Measurements from ENCODE around the gene HYAL2. TPM values are rescaled to one million over a fixed set of nuclear protein-coding genes. Genes with fewer than 3 reads are reported as not detected.

The HYAL2 gene
- total and polyA plus RNA-seq, 10 of the 15 experiments (the other 5 are each of a cell fraction or from before 2014, with no cell fraction given), result 0.06 to 21.8 (median 12.7) TPM

DNA sequence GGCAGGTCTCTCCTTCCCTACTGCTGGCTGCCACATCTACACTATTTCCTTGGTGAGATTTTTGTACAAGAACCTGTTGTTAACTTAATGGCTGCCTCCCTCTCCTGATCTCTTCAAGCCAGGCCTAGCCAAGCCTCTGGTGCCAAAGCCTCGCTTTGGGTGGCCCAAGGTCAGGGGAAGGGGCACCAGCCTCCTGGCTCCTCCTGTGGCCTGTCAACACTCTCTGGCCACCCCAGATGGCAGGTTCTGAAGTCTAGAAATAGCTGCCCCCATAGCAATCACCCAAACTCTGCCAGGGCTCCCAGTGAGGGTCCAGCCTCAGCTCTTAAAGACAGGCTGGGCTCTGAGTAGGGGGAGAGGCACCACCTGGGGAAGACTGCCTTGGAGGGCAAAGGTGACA lies 35.3 kb downstream of the HYAL2 start:
- ChIA-PET POLR2A (no interaction called here), CTCF (no interaction called here), SMC1A (ENCODE audit: uncharacterized antibody, unreplicated experiment) (no interaction called here), RAD21 (ENCODE audit: unreplicated experiment) (no interaction called here)
- Histone ChIP-seq H3K79me2 (ENCODE audit: control insufficient read depth, insufficient read depth, low read length) (peaks cover 21% of the 10 kb centered on the region), H3K27me3 (replicated peaks in 1 of 2; ENCODE audit: control insufficient read depth in 2 of 2, insufficient read depth in 2 of 2, low read length in 1 of 2) (no peaks in the 10 kb centered on the region), H3K36me3 (ENCODE audit: control insufficient read depth in 2 of 2, insufficient read depth in 2 of 2, low read length in 1 of 2) (peaks cover 0 to 28% of the 10 kb centered on the region in 2 experiments; a peak in 3 of 4 replicates), H2AFZ (ENCODE audit: control insufficient read depth, low read depth, low read length) (no peak overlapping the region), H3K4me2 (ENCODE audit: control insufficient read depth, insufficient read depth) (no peak overlapping the region), H3K27ac (ENCODE audit: control insufficient read depth, insufficient read depth) (no peak overlapping the region), H3K9me3 (replicated peaks; ENCODE audit: control insufficient read depth, insufficient read depth, low read length) (no peaks in the 10 kb centered on the region), H4K20me1 (ENCODE audit: control insufficient read depth, insufficient read depth) (no peaks in the 10 kb centered on the region), H3K4me1 (ENCODE audit: control insufficient read depth, insufficient read depth, low read length) (peaks cover 3% of the 10 kb centered on the region; the same call in 1 of the 2 replicates), H3K4me3 (no peak overlapping the region), H3K9ac (ENCODE audit: control insufficient read depth, insufficient read depth, low read length) (no peak overlapping the region)
- no peak for DNase-seq (ENCODE audit: low read depth, low spot score)
- no TSS peak for BruUV-seq (replicated peaks)
- 94% methylated on average over 1 of the region's 1 CpG for WGBS (ENCODE audit: insufficient coverage, insufficient replicate concordance, low lambda C conversion rate, missing lambda C conversion rate)
- intact Hi-C loops (cut with micrococcal nuclease; ENCODE audit: unreplicated experiment), result no loop called here
- in situ Hi-C loops (cut with MboI), result no loop called here
- no peak for FAIRE-seq
- TF ChIP-seq ZBTB11 (CRISPR knock-in tag; IDR thresholded peaks at IDR 0.05), result no peak
- TF ChIP-seq STAT3 (IDR thresholded peaks at IDR 0.05; ENCODE audit: low read depth, low read length), result no peak
- no peak for TF ChIP-seq IRF4 (IDR thresholded peaks at IDR 0.05; ENCODE audit: low read depth, low read length)
- no peak for ATAC-seq
